ENCODE measurements around the gene IHH. TPM values are rescaled to one million over a fixed set of nuclear protein-coding genes. Genes with fewer than 3 reads are reported as not detected.

The IHH gene
- total and polyA plus RNA-seq, 9 of the 15 experiments (the other 6 are each of a cell fraction or from before 2014, with no cell fraction given) = 0.07 TPM; not detected in 8

GRCh38 chr2:219024059-219024458 is 36.7 kb downstream of the IHH start:
- H3K79me2 ChIP-seq (ENCODE audit: control insufficient read depth, insufficient read depth, low read length) = no peaks in the 10 kb centered on the region
- WGBS (ENCODE audit: insufficient coverage, low coverage, missing lambda C conversion rate) = 0% methylated on average over 5 of the region's 11 CpGs
- no peak overlapping the region for H3K4me2 ChIP-seq (ENCODE audit: insufficient read depth, low read length)
- DNase-seq (ENCODE audit: extremely low read depth in 1 of 4, low spot score in 3 of 4) (no peak), ATAC-seq (no peak), FAIRE-seq (no peak)
- TF ChIP-seq GATAD2A (IDR thresholded peaks at IDR 0.05) (no peak), NCOA1 (IDR thresholded peaks at IDR 0.05; ENCODE audit: low read depth) (no peak), FOS (IDR thresholded peaks at IDR 0.05; ENCODE audit: extremely low read depth, insufficient read length) (no peak), TAL1 (IDR thresholded peaks at IDR 0.05) (no peak), C11orf30 (IDR thresholded peaks at IDR 0.05; ENCODE audit: low read depth) (no peak), CREB3L1 (IDR thresholded peaks at IDR 0.05; ENCODE audit: borderline replicate concordance, low read depth) (no peak), PHF20 (IDR thresholded peaks at IDR 0.05; ENCODE audit: partially characterized antibody) (no peak)
- peaks cover 0 to 65% of the 10 kb centered on the region in 2 experiments; a peak in 4 of 5 replicates for H3K27me3 ChIP-seq (ENCODE audit: control insufficient read depth in 2 of 2, insufficient read depth in 2 of 2, low read length in 2 of 2)
- H3K27ac ChIP-seq (ENCODE audit: extremely low read depth, low read depth, low read length) = no peak overlapping the region
- in situ Hi-C loops (cut with MboI) = loop anchor here (10.0 kb wide), 1 partner anchor 131 kb away; no protein-coding TSS in a partner anchor
- H3K36me3 ChIP-seq (ENCODE audit: control insufficient read depth, insufficient read depth, low read length) = no peaks in the 10 kb centered on the region
- H3K4me1 ChIP-seq (replicated peaks in 1 of 2; ENCODE audit: control insufficient read depth in 2 of 2, insufficient read depth in 2 of 2, low read length in 2 of 2) = no peaks in the 10 kb centered on the region
- intact Hi-C loops (cut with micrococcal nuclease) = no loop called here
- BruUV-seq (replicated peaks) = no TSS peak
- POLR2A ChIA-PET = no interaction called here
- no peak overlapping the region for H3K9ac ChIP-seq (ENCODE audit: insufficient read depth in 1 of 2, low read depth in 2 of 2, low read length in 2 of 2)
- H3K9me3 ChIP-seq (replicated peaks; ENCODE audit: control insufficient read depth, insufficient read depth, low read depth, low read length) = no peaks in the 10 kb centered on the region
- H3K4me3 ChIP-seq = no peak overlapping the region
- CTCF ChIA-PET (ENCODE audit: low intra/inter-chr PET ratio) = no interaction called here
- no peak overlapping the region for H2AFZ ChIP-seq (ENCODE audit: low read depth, low read length)
- no peaks in the 10 kb centered on the region for H3K9me1 ChIP-seq (ENCODE audit: control insufficient read depth, insufficient read depth, low read length)
- peaks cover 4% of the 10 kb centered on the region; the same call in 1 of the 2 replicates for H4K20me1 ChIP-seq (replicated peaks; ENCODE audit: control insufficient read depth, insufficient read depth, low read length)
